IPS-NIHi7 (cell line): ENCODE data around the gene CYP19A1.

Experiments
- DNase-seq: peaks from one replicate; pipeline ENCODE4 v3.0.0; 2012; ENCODE audit warnings: mixed read lengths; ENCODE audit errors: extremely low spot score

The CYP19A1 gene

DNA sequence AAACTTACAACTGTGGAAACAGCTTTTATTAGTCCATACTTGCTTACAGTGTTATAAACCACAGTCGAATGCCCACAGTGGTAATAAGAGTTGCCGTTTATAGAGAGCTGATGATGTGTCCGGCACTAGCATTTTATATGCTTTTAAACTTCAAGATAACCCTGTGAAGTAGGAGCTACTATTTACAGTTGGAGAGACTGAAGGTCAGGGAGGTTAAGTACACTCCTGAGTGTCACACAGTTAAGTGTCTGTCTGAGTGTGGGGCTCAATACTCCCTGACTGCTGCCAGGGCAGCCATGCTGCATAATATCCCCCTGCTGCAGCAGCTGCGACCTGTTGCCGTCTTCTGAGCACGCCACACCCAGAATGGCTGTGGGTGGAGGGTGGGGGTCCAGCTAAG is 153.8 kb downstream of the CYP19A1 start:
- no peak for DNase-seq

DNA sequence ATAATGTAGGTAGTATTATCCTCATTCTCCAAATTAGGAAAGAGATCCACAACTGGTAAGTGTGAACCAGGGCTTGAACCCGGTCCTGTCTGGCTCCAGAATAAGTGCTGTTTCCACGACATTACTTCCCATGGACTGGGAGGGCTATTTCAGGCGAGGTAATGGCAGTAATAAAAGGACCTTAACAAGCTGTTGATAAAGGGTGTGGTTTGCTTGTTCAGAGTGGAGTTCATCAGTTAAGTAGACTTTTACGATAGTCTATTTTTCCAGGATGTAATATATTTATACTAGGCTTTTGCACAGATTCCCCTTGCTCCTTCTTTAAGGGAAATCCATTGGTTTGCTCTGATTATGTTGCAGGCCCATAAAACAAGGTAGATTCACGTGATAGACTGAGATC is 155.3 kb downstream of the CYP19A1 start:
- no peak for DNase-seq

DNA sequence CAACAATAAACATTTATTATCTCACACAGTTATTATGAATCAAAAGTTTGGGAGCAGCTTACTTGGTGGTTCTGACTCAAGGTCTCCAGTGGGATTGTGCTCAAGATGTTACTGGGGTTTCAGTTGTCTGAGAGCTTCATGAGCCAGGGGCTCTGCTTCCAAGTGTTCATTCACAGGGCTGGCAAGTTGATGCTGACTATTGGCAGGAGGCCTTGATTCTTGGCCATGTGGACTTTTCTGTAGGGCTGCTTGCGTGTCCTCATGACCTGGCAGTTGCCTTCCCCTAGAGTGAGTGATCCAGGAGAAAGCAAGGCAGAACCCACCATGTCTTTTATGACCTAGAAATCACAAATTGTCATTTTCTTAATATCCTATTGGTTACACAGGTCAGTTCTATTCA is 156.5 kb downstream of the CYP19A1 start:
- no peak for DNase-seq

DNA sequence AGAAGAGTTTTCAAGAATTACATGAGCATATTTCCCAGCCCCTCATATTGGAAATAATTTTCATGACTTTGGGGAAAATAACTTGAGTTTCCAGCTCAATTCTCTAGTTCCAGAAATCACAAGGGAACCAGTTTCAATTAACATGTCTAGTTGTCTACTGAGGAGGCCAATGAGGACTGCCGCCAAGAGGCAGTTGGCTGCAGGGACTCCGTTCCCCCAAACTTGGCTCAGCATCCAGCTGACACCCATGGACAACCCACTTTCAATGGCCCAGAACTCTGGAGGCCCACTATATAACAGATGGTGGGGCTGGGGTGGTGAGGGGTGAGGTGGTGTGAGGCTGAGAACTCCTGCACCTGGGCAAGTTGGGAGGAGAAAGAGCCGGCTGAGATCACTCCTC is 157.2 kb downstream of the CYP19A1 start:
- no peak for DNase-seq

DNA sequence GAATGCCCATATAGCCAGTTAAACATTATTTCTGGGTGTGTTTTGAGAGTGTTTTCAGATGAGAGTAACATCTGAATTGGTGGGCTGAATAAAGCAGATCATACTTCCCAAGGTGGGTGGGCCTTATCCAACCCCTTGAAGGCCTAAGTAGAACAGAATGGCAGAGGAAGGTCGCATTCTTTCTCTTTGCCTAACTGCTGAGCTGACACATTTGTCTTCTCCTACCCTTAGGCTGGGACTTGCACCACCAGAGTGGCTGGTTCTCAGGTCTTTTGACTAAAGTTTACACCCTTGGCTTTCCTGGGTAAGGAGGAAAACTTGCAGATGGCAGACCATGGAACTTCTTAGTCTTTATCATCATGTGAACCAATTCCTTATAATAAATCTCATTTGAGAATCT is 157.9 kb downstream of the CYP19A1 start:
- no peak for DNase-seq

DNA sequence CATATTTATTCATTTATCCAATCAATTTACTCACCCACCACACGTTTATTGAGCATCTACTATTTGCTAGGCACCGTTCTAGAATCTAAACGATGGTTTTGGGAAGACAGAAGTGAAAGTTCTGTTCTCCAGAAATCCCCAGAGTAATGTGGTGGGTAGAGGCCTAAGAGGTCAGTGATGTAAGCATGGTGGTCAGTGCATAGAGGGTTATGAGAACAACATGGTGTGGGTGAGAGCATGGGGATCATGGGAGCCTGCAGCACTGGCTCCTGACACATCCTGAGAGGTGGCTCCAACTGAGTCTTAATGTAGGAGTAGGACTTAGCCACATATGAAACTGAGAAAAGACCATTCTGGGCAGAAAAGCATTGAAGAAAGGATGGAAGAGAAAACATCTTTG is 158.4 kb downstream of the CYP19A1 start:
- no peak for DNase-seq

DNA sequence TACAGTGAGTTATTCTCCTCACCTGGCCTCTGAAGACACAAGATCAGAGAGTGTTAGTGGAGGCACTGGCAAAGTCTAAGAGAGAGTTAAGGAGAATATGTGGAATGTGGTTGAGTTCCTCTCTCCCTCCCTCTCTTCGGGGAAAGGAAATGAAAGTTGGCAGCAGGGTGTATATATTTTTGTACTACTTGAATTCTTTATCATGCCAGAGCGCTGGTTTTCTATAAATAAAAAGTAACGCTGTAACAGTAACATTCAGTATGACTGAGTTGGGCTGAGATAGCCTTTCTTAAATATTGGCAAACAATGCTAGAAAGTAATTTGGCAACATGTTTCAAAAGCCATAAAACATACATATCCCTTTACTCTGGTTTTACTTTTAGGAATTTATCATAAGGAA is 166.2 kb downstream of the CYP19A1 start:
- DNase-seq = no peak

DNA sequence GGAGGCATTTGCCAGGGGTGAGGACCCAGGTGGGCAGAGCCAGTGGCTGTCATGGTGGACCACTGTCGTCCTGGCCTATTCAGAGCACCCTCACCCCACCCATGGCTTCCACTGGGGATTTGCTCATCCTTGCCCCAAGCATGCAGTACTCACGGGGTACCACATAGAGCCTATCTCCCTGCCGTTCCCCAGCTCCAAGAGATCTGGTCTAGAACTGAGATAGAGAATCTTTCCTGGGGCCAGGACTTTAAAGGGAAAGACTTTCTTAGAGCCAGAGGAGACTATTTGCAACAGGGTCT is 166.8 kb downstream of the CYP19A1 start:
- DNase-seq = no peak

DNA sequence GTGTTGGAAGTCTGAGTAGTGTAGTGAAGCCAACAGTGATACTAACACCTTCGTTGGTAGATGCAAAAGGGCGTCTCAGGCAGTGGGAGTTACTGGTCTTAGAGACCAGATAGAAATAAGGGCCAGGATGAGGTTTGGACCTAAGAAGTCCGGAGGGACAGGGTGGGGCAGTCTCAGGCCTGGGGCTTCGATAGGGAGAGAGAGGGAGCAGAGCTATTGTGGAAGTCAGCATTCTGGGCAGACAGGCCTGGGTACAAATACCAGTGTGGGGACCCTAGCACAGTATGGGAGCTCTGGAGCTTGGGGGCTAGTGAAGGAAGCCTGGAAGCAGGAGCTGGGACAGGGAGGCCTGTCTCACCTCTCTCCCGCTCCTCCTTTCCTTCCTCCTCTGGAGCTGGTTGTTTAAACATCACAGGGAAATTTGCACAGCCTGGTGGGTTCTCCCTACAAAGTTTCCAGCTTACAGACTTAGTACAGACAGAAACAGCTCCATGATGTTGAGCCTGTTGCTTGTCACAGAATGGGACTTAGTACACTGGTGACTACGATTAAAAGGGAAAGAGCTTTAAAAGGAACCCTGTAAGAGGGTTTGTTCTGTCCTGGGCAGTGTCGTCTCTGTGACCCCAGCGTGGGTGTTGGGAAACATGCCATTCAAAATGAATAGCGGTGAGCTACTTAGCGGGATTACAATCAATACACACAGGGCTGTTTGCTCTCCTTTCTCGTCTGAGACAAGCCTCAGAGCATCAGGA is 167.3 kb downstream of the CYP19A1 start:
- no peak for DNase-seq

DNA sequence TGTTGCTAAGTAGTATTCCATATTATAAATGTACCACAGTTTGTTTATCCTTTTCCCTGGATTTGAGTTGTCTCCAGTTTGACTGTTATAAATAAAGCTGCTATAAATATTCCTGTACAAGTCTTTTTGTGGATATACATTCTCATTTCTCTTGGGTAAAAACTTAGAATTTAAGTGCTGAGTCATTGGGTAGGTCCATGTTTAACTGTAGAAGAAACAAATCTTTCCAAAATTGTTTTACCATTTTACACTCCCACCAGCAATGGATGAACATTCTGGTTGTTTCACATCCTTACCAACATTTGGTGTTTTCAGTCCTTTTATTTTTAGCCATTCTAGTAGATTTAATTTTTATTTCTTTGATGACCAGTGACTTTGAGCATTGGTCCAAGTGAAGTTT is 169.7 kb downstream of the CYP19A1 start:
- DNase-seq = no peak

DNA sequence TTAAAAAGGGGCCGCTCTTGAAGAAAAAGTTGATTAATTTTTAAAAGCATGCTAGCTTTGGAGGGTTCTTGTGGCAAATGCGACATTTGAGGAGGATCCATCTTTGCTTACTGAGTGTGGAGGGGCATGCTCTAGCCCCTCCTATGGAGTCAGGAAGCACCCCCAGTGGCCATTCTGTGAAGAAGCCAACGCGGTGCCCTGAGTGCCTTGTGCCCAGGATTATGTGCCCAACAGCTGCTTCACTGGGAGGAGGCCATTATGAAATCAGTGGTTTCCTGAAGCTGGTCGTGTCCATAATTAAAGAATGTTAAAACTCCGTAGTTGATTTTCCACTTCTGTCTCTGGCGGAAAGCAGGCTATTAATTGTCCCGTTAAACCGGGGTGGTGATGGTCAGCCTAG is 174.6 kb downstream of the CYP19A1 start:
- DNase-seq = no peak

DNA sequence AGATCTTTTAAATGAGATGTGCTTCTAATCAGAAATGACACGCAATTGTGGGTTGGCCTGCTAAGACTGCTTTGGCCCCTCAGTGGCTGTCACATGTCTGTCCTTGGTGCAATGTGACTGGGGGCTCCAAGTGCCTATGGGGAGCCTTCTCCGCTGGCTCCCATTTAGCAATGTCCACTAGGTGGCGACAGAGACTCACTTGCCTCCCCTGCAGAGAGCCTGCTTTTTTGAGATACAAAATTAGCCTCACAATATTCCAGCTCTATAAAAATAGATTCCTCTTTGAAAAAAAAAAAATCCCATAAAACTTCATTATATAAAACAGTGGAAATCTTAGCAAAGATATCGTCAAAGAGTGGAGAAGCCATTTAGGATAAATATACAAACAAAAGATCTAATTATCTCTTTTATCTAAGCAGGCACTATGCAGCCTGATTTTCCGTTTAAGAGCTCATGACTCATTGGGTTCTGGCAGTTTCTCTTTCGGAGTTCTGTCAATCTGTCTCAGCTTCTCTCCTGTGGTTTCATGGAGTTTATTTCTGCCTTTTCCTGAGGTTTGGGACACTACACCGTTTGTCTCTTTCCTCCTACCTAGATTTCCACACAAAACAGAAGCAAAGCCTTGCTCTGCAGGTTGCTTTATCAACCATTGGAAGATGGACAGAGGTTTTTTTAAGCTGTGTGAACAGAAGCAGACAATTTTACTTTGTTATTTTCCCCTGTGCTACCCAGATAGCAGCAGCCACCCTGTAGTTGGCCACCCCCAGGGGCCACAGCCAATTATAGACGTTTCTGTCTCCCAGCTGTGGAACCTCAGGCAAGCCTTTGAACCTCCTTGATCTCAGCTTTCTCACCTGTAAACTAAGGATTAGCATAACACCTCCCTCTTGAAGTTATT is 175.3 kb downstream of the CYP19A1 start:
- peak; percentile 90 for DNase-seq

DNA sequence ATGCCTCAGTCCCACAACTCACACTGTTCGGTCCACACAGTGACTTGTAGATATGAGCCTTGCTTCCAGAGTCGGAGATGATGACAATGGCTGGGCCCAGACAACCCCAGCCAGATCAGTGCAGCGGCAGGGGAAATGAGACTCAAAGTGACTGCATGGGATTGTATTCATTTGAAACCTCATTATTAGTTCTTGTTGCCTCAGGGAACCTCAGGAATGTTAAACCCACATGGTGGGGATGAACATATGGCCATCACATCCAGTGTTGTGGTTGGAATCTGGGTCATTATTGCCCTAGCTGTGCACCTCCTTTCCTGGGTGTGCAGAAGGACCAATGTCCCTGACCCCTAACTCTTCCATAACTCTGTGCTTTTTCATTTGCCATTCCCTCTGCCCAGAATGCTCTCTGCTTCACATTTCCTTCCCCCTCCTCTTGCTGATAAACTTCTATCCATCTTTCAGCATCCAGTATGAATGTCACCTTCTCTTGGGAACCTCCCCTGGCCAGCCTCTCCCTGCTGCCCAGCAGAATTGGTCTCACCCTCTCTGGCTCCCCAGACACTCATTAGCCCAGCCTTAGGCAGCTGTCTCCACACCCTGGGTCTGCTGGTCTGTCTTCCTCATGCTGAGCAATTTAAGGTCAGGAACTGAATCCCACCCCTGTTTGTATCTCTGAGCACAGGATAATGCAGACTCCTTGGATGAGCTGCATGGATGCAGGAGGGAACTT is 176.7 kb downstream of the CYP19A1 start:
- no peak for DNase-seq

DNA sequence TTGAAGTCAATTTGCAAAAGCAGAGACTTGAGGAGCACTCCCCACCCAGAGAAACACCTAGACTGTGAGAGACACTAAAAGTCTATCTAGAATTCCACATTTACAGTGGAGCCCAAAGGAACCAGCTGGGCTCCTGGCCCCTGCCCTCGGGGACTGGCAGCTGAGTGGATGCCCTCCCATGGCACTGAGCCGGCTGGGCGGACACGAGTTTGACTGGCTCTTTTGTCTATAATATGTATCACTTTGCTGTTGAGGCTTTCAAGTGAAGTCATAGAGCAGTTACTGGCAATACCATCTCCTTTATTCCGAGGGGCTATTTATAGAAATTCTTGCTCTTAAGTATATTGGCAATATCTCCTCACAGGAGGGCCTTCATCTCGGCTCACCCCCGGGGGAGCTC is 177.9 kb downstream of the CYP19A1 start:
- no peak for DNase-seq
